GM18502 (cell line): Measurements from ENCODE around the gene SORBS1.

Experiments
- ATAC-seq: cut with Tn5 transposase; IDR thresholded peaks from one replicate; pipeline ENCODE4 v1.9.1; 2021; ENCODE audit warnings: mild to moderate bottlenecking; ENCODE audit not compliant: unreplicated experiment, poor library complexity

Gene SORBS1

GRCh38 chr10:95543459-95543858, 17.7 kb downstream of the SORBS1 start:
- ATAC-seq: no peak

- ATAC-seq: no peak
These were observed 18.4 kb downstream of the SORBS1 start for GRCh38 chr10:95542761-95543160.

GRCh38 chr10:95542330-95542729, 18.8 kb downstream of the SORBS1 start:
- no peak for ATAC-seq

GRCh38 chr10:95540514-95541052, 20.6 kb downstream of the SORBS1 start:
- no peak for ATAC-seq

- no peak for ATAC-seq
These were observed 21.4 kb downstream of the SORBS1 start for GRCh38 chr10:95539560-95540284.

- no peak for ATAC-seq
These were observed 22.8 kb downstream of the SORBS1 start for GRCh38 chr10:95538412-95538811.

- no peak for ATAC-seq
These were observed 23.6 kb downstream of the SORBS1 start for GRCh38 chr10:95537542-95537927.

- no peak for ATAC-seq
These were observed 24.2 kb downstream of the SORBS1 start for GRCh38 chr10:95536894-95537541.

GRCh38 chr10:95536017-95536416, 25.2 kb downstream of the SORBS1 start:
- no peak for ATAC-seq

GRCh38 chr10:95535526-95535925, 25.6 kb downstream of the SORBS1 start:
- no peak for ATAC-seq

GRCh38 chr10:95533590-95533989, 27.6 kb downstream of the SORBS1 start:
- no peak for ATAC-seq

- ATAC-seq: no peak
These were observed 28.6 kb downstream of the SORBS1 start for GRCh38 chr10:95532536-95532935.

- ATAC-seq: no peak
These were observed 29.2 kb downstream of the SORBS1 start for GRCh38 chr10:95531994-95532399.

- no peak for ATAC-seq
These were observed 29.9 kb downstream of the SORBS1 start for GRCh38 chr10:95531058-95531809.

GRCh38 chr10:95530561-95530960, 30.6 kb downstream of the SORBS1 start:
- no peak for ATAC-seq

GRCh38 chr10:95530029-95530428, 31.1 kb downstream of the SORBS1 start:
- no peak for ATAC-seq

- ATAC-seq: no peak
These were observed 35.1 kb downstream of the SORBS1 start for GRCh38 chr10:95526044-95526443.

- ATAC-seq: no peak
These were observed 36.1 kb downstream of the SORBS1 start for GRCh38 chr10:95525033-95525418.

GRCh38 chr10:95524358-95525032, 36.7 kb downstream of the SORBS1 start:
- ATAC-seq: no peak

- ATAC-seq: no peak
These were observed 39.1 kb downstream of the SORBS1 start for GRCh38 chr10:95522117-95522516.

- no peak for ATAC-seq
These were observed 40.6 kb downstream of the SORBS1 start for GRCh38 chr10:95520617-95521016.
